ENCODE data around the gene NAP1L1.

The NAP1L1 gene, protein sequence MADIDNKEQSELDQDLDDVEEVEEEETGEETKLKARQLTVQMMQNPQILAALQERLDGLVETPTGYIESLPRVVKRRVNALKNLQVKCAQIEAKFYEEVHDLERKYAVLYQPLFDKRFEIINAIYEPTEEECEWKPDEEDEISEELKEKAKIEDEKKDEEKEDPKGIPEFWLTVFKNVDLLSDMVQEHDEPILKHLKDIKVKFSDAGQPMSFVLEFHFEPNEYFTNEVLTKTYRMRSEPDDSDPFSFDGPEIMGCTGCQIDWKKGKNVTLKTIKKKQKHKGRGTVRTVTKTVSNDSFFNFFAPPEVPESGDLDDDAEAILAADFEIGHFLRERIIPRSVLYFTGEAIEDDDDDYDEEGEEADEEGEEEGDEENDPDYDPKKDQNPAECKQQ

DNA sequence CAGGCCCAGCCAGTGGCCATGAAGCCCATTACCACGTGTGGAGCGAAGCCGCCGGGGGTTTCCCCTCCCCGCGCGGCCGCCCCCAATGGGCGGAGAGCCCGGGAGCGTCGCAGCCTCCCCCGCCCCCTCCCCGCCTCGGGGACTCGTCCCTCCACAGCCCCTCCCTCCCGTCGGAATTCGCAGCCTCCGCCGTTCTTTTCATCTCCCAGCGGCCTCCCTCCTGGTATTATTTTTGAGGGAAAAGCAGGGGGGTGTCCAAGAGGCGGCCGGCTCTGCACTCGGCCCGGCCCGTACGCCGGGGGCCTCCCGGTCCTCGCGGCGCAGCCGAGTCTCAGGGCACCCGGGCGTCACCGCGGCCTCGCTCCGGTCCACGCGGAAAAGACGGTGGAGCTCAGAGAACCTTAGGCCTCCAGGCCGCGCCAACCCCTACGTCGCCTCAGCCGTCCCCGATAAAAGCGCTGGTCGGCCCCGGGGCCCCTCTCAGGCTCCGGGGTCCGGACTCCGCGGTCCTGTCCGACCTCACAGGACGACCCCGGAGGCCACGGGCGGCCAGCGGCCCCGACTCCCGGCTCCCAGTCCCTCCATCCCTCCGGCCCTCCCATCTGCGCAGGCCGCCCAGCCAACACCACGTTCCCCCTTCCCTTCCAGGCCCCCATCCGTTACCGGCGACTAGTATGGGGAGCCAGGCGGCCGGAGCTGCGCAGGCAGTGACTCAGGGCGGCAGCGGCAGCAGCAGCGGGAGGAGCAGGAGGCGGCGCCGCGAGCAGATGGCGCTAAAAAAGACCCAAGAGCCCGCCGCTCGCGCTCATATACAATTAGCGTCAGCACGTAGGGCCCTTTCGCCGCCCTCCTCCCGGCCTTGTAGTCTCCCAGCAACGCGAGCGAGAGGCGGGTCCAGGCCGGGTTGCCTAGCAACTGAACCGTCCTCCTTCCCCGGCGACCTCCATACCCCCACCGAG lies at the start of gene NAP1L1:
NAP1L1 (minus strand) TSS at position 782 of the 959 bp plus-strand sequence. CDS start 10,466 bp downstream, outside the sequence.
- peak; percentile 92 to 96 for DNase-seq (ENCODE audit: low read depth in 2 of 2, low spot score in 1 of 2)

DNA sequence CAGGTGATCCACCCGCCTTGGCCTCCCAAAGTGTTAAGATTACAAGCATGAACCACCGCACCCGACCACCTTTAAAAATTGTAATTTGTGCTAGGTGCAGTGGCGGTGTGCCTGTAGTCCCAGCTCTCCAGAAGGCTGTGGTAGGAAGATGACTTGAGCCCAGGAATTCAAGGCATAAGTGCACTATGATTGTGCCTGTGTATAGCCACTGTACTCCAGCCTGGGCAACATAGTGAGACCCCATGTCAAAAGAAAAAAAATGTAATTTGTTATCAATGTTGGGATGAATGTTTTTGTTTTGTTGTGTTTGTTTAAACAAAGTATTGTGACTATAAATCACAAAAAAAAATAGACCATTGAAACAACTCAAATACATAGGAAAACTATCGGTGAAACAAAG lies 43.1 kb upstream of the NAP1L1 start:
- no peak for DNase-seq (ENCODE audit: low read depth in 2 of 2, low spot score in 1 of 2)

DNA sequence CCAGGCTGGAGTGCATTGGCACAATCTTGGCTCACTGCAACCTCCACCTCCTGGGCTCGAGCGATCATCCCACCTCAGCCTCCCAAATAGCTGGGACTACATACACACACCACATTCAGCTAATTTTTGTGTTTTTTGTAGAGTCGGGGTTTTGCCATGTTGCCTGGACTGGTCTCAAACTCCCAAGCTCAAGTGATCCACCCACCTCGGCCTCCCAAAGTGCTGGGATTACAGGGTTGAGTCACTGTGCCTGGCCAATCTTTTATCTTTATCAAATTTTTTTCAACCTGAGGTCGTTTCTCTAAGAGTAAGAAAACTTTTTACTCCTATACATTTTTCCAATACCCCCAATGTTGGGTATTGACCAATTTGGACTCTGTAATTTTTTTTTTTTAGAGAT lies 40.0 kb upstream of the NAP1L1 start:
- no peak for DNase-seq (ENCODE audit: low read depth in 2 of 2, low spot score in 1 of 2)

DNA sequence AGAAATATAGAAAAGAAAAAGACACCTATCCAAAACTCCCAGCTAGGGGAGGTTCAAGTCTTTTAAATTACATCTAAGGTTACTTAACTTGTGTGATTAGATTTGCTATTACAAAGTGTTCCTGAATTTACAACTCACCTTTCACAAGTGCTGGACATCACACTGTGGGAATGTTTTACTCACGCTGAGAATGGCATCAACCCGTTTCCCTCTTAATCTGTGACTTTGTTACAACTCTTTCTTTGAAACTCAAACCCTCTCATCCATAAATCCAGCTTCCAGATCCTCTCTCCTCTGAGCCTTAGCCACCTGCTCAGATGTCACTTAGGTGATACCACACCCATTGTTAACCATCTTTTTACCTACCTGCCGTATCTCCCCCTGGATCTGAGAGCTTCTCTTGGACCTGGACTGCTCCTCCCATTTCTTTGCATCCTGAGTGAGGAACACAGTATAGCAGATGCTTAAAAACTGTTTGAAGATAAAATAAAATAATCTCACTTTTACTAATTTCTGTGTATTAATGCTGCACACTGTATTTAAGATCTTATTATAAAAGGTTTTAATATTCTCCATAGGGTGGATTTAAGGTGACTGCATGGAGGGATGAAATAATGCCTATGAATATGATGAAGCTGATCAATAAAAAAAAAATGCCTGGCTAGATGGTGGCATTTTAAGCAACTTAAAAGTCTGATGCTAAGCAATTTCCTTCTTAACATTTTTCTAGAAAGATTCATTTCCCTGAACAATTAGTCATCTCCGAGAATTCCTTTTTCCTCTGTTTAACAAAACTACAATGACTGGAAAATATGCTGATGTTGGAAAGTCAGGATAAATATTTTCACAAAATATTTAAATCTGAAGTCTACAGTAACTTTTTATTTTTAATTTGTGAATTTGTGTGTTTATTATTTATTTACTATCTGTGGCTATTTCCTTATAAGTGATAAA lies 39.1 kb upstream of the NAP1L1 start:
- no peak for DNase-seq (ENCODE audit: low read depth in 2 of 2, low spot score in 1 of 2)

DNA sequence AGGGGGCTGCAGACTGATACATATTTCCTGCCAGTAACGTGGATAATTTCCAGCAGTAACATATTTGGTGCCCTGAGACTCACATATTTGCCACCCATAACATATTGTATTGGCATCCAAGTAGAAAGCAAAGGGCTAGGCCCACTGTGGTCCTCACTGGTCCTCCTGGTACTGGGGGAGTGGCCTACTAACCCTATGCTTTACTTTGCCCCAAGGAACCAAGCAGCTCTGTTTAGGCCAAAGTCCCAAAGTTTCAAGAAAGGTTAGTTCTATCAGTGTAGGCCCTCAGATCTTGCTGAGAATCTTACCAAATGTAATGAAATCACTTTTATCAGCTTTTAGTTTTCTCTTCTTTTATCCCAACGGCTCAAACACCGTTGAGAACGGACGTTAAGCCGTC lies 35.4 kb upstream of the NAP1L1 start:
- DNase-seq (ENCODE audit: low read depth in 2 of 2, low spot score in 1 of 2) = no peak

DNA sequence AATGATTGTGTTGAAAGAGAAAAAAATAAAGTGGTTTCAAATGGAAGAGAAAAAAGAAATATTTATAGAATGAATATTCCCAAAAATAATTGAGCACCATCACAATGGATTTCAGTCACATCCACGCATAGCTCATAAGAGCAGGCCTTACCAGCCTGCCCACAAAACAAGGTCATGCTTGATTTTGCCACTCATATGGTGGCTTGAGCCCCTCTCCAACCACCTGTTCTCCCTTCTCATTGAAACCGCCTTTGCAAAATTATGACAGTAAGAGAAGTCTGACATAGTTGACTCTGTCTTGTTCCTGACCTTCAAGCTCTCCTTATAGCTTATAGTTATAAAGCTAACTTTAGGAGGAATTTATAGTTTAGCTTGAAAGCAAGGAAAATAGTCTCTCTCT lies 33.3 kb upstream of the NAP1L1 start:
- DNase-seq (ENCODE audit: low read depth in 2 of 2, low spot score in 1 of 2) = no peak

DNA sequence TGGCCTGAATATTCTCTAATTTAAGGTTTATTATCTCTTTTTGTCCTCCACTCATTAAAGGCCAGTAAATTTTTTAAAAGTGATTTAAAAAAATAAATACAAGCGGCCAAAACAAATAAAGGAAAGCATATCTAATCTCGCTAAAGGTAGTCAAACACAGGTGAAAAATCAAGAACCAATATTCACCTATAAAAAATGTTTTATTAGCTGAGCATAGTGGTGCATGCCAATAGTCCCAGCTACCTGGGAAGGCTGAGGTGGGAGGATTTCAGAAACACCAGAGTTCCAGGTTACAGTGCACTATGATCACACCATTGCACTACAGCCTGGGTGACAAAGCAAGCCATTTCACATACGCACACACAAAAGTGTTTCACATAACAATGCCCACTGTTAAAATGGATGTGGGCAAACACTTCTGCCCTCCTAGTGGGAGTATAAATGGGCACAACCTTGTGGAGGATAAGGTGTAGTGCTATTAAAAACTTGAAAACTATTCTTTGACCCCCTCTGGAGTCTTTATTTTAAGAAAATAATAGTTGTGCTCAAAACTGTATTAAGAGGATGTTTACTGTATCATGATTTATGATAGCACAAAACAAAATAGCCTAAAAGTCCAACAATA lies 32.7 kb upstream of the NAP1L1 start:
- no peak for DNase-seq (ENCODE audit: low read depth in 2 of 2, low spot score in 1 of 2)

DNA sequence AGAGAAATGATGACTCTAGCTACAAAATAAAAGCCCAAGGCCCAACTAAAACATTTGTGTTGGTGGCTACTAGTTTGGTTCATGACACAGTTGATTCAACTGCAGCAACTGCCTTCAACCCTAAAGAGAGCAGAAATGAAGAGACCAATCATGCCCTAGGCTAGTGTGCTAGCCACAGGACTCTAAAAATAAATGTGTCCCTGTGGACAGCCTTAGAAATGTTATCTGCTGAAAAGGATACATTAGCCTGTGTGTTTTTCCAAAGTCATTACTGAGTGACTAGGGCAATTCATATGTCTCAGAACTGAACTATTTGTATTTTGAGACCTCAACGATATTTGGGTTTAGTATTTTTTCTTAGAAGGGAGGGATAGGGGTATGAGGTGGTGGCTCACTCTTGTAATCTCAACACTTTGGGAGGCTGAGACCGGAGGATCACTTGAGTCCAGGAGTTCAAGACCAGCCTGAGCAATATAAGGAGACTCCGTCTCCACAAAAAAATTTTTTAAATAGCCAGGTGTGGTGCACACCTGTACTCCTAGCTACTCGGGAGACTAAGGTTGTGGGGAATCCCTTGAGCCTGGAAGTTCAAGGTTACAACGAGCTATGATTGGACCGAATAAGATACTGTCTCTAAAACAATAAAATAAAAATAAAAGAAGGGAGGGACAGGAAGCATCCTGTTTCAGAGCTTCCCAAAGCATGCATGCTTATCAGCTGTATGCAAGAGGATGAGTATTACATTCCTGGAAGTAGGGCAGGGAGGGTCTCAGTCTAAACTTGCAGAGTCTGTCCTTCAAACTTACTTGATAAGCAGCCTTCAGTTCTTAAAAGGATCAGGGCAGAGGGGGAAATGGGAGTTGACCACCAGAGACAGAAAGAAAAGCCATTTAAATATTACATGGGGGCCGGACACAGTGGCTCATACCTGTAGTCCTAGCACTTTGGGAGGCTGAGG lies 29.6 kb upstream of the NAP1L1 start:
- no peak for DNase-seq (ENCODE audit: low read depth in 2 of 2, low spot score in 1 of 2)

DNA sequence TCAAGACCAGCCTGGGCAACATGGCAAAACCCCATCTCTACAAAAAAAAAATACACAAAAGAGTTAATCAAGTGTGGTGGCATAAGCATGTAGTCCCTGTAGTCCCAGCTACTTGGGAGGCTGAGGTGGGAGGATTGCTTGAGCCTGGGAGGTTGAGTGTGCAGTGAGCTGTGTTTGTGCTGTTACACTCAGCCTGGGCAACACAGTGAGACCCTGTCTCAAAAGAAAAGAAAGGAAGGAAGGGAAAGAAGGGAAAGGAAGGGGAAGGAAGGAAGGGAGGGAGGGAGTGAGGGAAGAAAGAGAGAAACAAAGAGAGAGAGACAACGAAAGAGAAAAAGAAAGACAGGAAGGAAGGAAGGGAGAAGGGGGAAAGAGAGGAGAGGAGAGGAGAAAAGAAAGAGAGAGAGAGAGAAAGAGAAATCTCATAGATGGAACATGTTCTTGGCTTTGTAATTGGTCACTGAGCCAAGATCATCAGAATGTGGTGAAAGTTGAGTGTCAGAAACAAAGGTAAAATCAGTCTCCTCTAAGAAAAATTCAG lies 26.8 kb upstream of the NAP1L1 start:
- DNase-seq (ENCODE audit: low read depth in 2 of 2, low spot score in 1 of 2) = no peak

DNA sequence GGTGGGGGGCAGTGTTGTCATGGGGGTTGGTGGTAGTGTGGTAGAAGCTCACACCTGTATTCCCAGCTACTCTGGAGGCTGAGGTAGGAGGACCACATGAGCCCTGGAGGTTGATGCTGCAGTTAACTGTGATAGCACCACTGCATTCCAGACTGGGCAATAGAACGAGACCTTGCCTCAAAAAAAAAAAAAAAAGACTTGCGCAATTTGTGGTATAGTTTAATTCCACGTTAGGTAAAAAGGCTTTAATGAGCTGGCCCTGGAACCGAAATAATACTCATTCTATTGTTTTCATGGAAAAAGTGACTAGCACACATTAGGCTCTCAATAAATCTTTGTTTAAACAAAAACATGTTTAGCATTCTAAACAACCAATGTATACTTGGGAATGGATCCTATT lies 25.4 kb upstream of the NAP1L1 start:
- DNase-seq (ENCODE audit: low read depth in 2 of 2, low spot score in 1 of 2) = no peak

DNA sequence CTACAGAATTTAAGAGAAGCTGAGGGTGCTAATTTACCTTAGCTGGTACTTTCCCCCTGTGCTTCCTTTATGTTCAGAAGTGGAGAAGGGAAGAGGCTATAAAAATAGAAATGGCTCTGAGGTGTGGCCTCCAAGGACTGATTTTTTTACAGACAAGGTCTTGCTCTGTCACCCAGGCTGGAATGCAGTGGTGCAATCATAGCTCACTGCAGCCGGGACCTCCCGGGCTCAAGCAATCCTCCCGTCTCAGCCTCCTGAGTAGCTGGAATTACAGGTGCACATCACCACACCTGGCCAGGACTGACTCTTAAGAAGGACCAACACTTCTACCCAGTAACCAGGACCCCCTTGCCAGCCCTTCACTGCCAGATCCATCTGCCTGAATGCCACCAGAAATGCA lies 23.9 kb upstream of the NAP1L1 start:
- no peak for DNase-seq (ENCODE audit: low read depth in 2 of 2, low spot score in 1 of 2)

DNA sequence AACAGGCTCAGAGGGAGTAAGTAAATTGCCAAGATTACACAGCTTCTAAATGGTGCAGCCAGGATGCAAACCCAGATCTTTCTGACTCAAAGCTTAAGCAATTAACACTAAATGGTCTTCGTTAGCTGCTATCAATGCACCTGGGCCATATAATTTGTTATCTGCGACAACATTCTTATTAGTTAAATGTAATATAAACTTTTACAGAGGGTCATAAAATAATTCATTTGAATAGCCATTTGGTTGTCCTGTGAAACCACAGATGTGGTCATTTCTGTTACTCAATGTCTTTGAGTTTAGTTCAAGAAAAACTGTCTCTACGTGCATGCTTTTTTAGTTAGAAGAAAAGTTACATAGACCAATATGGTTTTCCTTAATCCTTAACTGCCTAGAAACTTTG lies 22.1 kb upstream of the NAP1L1 start:
- DNase-seq (ENCODE audit: low read depth in 2 of 2, low spot score in 1 of 2) = no peak

DNA sequence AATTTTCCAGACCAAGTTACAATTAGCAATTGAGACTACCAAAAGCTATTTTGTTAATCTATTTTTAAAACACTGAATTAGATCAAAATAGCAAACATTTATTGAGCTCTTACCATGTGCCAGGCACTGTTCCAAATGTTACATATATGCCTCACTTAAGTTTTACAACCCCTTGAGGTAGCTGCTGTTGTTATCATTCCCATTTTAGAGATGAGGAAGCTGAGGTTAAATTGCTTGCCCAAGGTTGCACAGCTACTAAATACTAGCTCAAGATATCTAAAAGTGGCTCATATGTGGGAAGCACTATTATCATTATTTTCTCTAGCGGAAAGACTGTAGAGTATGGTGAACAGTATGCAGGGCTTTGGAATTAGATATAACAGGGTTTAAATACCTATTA lies 19.5 kb upstream of the NAP1L1 start:
- no peak for DNase-seq (ENCODE audit: low read depth in 2 of 2, low spot score in 1 of 2)

DNA sequence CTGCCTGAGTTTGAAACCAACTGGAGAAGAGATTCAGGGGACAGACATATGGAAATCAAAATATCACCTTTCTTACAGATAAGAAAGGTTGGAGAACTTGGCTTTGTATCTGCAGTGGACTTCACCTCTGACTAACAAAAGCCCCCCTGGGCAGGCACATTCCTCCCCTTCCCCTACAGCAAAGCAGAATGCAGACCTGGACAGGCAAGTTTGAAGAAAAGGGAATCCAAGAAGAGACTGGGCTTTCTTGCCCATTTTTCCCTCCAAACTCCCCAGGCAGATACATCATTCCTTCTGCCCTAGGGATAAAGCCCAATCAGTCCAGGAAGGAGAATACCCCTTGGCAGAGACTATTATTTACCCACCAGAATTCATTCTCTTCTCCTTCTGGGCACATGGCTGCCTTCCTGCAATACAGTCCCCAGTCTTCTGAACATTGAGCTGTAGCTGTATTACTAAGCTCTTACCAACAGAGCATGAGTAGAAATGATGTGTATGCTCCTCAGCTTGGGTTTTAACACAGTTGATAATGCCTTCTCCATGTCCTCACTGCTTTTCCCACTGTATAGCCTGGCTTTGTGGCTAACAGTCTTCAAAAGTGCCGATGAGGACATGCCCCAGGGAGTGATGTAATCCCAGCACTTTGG lies 17.4 kb upstream of the NAP1L1 start:
- DNase-seq (ENCODE audit: low read depth in 2 of 2, low spot score in 1 of 2) = no peak

DNA sequence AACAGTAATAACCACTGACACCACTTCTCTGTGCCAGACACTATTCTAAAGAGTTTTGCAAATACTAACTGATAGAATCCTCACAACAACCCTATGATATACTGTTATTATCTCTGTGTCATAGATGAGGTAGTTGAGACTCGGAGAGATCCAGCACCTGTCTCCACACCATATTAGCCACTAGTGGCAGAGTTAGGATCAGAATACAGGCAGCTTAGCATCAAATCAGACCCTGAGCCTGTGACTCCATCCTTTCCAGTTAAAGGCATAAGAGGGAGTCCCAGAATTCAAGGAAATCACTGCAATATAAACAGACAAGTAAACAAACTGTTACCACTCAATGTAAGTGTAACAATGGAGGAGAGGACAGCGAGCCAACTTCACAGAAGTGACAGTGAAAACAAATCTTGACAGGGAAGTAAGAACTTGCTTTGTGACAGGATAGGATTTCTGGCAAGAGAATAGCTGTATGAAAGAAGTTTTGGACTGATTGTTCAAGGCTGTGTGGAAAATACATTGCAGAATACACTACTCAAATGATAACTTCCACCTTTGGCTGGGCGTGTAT lies 11.7 kb upstream of the NAP1L1 start:
- DNase-seq (ENCODE audit: low read depth in 2 of 2, low spot score in 1 of 2) = no peak

DNA sequence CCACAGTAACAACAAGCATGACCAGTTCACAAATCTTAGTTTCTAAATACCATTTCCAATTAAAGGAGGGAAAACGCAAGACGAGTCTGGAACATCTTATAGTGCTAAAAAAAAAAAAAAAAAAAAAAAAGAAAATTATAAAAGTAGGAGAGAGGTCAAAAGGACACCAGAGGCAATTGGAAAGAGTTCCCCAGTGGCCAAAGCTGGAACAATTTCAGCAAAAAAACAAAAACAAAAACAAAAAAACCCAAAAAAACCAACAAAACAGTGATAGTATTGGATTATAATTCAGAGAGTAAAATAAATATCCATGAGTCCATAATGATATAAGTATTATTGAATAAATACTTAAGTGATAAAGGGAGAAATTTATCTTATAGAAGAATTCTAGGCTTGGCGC lies 10.3 kb upstream of the NAP1L1 start:
- no peak for DNase-seq (ENCODE audit: low read depth in 2 of 2, low spot score in 1 of 2)

DNA sequence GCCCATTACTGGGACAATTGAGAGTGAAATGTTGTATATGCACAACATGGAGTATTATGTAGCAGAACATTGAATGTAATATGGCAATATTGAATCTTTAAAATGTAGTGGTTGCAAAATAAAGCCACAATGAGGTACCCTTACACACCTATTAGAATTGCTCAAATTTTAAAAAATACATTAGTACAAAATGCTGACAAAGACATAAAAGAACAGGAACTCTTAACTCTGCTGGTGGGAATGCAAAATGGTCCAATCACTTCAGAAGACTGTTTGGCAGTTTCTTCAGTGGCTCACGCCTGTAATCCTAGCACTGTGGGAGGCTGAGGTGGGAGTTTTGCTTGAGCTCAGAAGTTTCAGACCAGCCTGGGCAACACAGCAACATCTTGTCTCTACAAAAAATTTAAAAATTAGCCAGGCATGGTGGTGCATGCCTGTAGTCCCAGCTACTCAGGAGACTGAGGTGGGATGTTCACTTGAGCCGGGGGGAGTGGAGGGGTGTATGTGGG lies 6.8 kb upstream of the NAP1L1 start:
- DNase-seq (ENCODE audit: low read depth in 2 of 2, low spot score in 1 of 2) = no peak

DNA sequence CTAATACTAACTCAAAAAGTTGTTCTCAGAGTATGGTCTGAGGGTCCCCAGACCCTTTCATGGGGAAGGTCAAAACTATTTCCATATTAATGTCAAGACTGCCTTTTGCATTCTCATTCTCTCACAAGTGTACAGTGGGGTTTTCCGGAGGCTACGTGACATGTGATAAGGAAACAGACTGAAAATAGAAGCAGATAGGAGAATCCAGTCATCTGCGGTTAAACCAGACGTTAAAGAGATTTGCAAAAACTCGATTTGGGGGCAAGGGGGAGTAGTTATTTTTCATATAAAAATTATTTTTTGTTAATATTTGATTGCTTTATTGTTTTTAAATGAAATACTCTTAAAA lies 1.0 kb upstream of the NAP1L1 start:
- no peak for DNase-seq (ENCODE audit: low read depth in 2 of 2, low spot score in 1 of 2)
